Measurements from ENCODE around the gene SLC2A4RG.

The SLC2A4RG gene

DNA sequence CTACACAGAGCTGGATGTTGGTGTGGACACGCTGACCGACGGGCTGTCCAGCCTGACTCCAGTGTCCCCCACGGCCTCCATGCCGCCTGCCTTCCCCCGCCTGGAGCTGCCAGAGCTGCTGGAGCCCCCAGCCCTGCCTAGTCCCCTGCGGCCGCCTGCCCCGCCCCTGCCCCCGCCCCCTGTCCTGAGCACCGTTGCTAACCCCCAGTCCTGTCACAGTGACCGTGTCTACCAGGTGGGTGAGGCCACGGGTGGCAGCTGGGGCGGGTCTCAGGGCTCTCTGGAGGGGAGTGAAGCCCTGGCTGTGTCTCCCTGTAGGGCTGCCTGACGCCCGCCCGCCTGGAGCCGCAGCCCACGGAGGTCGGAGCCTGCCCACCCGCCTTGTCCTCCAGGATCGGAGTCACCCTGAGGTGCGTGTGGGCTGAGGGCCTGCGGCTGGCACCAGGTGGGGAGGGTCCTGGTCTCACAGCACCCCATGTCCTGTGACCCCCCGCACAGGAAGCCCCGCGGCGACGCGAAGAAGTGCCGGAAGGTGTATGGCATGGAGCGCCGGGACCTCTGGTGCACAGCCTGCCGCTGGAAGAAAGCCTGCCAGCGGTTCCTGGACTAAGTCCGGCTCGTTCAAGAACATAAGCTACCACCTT is 2.9 kb downstream of the SLC2A4RG start:
- DNase-seq, result no peak

- DNase-seq, result no peak
Observed at GRCh38 chr20:63743210-63743970, 3.8 kb downstream of the SLC2A4RG start.

GRCh38 chr20:63744158-63744557 is 4.6 kb downstream of the SLC2A4RG start:
- no peak for DNase-seq

GRCh38 chr20:63744574-63745423 is 5.2 kb downstream of the SLC2A4RG start:
- DNase-seq, result no peak

- DNase-seq, result no peak
Observed at GRCh38 chr20:63745424-63745805, 5.8 kb downstream of the SLC2A4RG start.

DNA sequence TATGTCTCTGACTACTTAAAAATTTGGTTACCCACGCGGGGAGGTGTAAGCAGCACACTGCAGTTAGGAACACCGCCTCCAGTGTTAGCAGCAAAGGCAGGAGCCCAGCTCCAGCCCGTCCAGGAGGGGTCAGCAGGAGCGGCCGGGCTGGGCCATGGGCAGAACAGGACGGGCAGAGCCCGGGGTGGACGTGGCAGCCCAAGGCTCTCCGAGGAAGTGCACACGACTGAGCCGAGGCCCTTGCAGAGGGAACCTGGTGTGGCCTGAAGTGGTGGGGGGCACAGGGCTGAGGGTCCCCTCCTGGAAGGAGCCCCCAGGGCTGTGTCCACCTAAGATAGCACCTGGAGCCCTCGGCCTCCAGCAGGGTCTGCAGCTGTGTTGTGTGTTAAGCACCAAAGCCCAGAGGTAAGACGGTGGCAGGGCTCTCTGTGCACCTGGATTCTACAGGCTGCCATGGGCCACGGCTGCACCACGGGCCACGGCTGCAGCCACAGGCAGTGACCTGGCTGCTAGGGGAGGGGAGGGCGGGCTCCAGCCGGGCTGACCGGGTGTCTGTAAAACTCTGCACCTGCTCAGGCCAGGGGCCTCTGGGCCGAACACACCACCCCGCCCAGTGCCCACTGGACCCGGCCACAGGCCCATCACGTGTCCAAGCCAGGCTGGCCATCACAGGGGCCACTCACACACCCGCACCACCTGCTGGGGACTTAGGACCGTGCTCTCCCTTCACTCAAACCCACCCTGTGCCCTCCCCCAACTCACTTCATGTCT is 6.6 kb downstream of the SLC2A4RG start:
- DNase-seq, result no peak

DNA sequence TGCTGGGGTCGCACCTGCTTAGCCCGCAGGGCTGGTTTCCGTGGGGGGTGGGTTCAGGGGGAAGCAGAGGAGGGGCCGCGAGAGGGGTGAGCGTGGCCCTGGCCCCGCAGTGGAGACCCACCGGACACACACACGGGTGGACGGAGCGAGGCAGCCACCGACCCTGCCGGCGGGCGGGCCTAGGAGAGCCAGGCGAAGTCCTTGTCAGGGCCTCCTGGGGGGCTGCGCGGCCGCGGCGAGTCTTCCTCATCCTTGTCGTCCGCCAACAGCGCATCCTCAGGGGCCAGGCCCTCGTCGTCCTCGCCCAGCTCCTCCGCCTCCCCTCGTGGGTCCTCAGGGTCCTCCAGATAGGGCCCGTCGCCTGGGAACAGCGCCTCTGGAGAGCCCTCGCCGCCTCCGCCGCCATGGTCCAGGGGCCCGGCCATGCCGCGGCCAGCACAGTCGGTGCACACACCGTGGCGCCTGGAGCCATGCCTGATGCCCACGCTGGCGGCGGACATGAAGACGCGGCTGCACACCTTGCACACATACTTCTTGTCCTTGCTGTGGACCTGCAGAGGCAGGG is 7.3 kb downstream of the SLC2A4RG start:
- no peak for DNase-seq

DNA sequence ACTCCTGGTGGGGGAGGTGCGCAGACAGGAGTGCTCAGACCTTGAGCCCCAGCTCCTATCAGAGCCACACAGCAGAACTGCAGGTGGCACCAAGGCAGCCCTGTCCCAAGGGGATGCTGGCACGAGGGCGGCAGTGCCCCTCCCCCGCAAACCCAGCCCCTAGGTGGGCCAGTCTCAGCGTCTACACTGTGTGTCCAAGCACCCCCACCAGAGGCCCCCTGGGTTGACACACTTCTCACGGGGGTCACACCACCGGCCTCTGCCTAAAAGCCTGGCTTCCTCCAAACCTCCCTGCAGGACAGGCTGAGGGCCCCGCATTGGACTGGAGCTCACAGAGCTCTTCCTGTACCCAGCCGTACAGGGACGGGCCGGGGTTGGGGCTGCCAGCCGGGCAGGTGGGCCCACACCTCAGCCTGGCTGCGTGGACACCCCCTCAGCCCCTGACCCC is 8.1 kb downstream of the SLC2A4RG start:
- no peak for DNase-seq

- DNase-seq, result no peak
Observed at GRCh38 chr20:63748070-63748933, 8.7 kb downstream of the SLC2A4RG start.

DNA sequence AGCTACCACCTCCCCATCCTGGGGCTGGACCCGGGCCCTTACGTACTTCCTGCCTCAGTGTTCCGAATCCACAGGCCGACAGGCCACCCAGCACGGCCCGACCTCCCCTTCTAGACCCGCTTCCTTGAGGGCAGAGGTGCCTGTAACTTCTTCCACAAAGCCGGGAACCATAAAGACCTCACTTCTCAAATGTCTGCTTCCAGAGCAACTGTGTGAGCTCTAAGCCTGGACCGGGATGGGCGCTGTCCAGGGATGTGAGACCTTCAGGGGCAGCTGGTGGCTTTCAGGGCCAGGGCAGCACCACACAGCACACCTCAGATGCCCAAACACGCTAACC is 9.3 kb downstream of the SLC2A4RG start:
- DNase-seq, result no peak

DNA sequence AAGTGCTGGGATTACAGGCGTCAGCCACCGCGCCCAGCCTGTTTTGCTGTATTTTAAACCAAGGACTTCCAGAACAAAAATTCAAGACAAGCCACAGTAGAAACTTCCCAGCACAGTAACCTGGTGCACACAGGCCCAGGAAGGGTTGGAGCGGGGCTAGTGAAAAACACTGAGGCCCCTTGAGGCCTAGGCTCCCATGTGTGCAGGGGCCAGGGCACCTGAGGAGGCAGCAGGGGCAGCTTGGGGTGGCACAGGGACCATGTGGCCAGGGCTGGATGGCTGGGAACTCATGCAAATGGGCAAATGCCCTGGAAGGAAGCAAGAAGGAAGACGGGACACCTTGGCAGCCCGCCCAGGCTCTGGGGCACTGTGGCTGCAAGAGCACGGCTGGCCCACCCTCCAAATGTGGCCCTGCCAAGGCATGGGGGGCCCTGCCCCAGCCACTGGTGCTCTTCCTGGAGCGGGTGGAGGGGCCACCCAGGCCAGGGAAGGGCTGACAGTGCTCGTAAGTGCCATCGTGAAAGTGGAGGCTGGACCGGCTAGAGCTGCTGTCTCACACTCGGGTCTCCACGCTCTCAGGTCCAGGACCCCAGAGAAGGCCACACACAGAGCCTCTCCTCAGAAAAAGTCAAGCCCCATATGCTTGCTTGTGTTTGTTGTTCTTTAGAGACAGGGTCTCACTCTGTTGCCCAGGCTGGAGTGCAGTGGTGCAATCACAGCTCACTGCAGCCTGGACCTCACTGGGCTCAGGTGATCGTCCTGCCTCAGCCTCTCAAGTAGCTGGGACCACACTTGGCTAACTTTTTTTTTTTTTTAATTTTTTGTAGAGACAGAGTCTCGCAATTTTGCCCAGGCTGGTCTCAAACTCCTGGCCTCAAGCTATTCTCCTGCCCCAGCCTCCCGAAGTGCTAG is 10.3 kb downstream of the SLC2A4RG start:
- DNase-seq, result no peak

DNA sequence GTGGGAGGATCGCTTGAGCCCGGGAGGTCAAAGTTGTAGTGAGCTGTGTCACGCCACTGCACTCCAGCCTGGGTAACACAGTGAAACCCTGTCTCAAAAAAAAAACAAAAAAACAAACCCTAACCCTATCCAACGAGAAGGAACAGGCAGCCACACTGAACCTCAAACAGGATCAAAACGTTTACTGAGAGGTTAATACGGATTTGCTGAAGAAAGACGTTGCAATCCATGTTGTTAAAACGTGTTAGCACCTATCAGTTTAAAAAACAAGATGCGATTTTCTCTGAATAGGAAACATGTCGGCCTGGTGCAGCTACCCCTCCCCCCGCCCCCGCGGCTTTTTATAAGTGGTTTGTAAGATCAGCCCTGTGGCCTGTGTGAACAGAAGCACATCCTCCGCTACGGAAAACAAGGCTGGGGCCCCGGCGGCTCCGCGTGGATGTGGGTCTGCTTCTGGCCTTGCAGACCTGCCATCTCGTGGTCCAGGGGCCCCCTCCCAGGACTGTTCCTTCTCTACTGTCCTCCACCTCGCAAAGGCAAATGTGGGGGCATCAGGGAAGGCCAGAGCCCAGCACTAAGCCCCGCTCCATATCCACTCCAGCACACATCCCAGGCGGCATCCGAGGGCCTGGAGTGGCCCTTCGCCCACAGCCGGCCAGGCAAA is 11.4 kb downstream of the SLC2A4RG start:
- DNase-seq, result peak in 1 of 2 experiments; percentile 7

DNA sequence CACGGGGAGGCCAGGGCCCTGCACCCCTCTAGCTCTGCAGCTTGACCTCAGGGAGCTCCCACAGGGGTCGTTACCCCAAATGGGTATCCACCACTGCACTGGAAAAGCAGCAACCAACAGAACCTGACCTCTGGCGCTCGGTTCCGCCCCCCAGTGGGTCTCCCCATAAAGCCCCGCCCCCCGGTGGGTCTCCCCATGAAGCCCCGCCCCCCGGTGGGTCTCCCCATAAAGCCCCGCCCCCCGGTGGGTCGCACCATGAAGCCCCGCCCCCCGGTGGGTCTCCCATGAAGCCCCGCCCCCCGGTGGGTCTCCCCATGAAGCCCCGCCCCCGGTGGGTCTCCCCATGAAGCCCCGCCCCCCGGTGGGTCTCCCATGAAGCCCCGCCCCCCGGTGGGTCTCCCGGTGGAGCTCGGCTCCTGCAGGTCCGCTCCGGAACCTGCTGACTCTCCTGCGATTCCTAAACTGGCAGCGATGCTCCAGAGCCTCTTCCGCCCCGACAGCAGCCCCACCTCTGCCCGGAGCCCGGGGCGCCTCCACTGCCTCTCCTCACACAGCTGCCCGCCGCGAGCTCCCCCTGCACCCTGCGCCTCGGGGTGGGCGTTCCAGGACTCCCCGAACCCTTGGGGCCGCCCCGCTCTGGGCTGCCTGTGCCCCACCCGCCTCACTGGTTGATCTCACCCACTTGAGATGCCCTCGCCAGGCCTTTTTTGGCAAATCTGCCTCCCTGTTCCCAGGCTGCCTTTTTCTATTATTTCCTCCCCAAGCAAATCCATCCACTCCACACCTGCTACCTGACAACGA is 12.1 kb downstream of the SLC2A4RG start:
- no peak for DNase-seq

DNA sequence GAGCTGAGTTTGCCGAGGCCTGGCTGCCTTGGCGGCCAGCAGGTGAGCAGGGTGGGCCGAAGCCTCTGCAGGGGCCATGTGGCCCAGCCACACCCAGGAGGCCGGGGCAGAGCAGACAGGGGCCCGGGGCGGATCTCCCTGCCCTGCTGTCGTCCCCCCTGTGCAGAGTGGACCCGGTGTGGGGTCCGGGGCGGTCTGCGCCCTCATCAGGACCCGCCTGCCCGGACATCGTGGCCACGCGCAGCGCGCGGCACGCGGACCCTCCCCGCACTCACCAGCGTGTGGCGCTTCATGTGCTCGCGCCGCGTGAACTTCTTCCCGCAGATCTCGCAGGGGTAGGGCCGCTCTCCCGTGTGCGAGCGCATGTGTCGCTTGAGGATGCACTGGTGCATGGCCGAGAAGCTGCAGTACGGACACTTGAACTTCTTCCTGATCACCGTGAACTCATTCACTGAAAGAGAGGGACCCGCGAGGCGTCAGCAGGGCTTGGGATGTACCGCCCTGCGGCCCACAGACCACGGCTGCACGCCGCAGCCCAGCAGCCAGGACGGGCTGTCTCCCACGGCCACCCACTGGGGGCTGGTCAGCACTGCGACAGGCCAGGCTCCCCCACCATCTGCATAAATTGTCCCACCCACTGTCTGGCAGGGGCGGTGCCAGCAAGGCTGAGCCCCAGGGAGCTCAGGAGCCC is 13.0 kb downstream of the SLC2A4RG start:
- peak; percentile 24 to 34 for DNase-seq

DNA sequence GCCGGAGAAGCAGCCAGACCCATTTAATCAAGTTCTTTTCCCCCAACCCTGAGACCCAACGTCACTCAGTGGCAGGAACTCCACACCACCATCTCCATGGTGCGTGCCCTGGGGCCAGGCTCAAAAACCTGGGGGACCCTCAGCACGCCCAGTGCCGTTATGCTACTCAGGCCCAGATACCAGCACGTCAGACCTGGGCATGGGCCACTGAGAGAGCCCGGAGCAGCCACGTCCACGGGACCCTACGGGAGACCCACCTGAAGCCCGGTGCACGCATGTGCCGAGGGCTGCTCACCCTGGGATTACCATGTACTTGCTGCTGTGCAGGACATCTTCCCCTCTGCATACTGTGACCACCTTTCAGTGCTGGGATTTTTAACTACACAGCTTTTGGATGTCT is 13.8 kb downstream of the SLC2A4RG start:
- no peak for DNase-seq

DNA sequence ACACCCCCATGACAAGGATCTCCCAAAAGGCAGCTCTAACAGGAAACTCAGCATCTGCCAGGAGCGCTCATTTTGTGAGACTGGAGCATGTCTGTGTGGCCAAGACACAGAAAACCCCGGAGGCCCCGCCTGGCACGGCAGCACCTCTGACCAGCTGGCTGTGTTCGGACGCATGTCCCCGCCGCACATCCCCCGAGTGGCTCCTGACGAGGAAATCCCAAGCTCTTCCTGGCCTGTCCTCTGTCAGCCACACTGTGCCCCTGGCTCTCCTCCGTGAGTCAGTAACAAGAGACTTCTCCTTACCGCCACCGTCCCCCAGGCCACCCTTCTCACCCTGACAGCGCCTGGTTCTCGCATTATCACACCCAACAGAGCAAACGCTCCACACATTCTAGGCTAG is 14.4 kb downstream of the SLC2A4RG start:
- no peak for DNase-seq

- no peak for DNase-seq
Observed at GRCh38 chr20:63755933-63756647, 16.5 kb downstream of the SLC2A4RG start.

GRCh38 chr20:63756648-63756991 is 17.0 kb downstream of the SLC2A4RG start:
- DNase-seq, result no peak

Data from NCI-H187 (cell line).